ENCODE data around the gene THUMPD3.

The THUMPD3 gene

DNA sequence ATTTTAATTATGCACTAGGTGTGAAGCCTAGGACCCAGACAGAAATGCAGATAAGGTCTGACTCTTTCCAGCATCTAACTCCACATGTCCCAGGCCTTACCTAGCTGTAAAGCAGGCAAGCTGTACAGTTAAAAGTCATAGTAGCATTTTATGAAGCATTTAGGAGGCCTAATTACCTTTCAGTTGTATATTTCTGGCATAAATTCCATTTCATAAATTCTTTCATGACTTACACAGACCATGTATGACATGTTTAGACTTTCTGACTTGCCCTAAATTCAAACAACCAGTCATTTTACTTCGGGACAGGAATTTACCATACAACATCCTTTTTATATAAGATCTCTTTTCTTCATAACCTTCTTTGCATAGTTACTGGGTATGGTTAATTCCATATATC lies 35.3 kb upstream of the THUMPD3 start:
- Histone ChIP-seq H3K27me3 (replicated peaks; ENCODE audit: control insufficient read depth, insufficient read depth, low read length) (no peaks in the 10 kb centered on the region), H3K4me3 (replicated peaks; ENCODE audit: low read depth, low read length) (no peak overlapping the region), H3K36me3 (ENCODE audit: control insufficient read depth, insufficient read depth, low read length) (no peaks in the 10 kb centered on the region)
- DNase-seq (ENCODE audit: extremely low read depth, insufficient read length) = no peak
- TF ChIP-seq CTCF (IDR thresholded peaks at IDR 0.05; ENCODE audit: insufficient read depth, low read length, poor library complexity, severe bottlenecking) = no peak

DNA sequence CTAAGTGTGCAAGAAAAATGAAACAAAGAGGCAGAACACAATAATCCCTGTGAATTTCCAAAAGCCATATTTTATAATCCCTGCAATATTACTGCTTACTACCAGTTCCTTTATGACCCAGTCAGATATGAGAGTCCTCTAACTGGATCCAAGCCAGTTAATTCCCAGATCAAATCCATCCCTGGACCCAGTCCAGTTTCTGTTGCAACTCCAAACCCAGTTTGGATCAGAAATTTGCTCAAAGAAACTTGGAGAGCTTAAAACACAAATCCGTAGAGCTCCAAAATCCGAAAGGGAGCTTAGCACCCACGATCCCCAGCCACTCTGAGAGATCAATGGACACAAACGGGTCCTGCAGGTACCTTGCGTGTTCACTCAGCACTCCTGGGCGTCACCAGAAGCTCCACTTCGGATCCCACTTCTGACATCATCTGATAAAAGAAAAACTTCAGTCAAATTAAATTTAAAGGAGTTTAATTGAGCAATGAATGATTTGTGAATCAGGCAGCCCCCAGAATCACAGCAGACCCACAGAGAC lies 32.6 kb upstream of the THUMPD3 start:
- Histone ChIP-seq H3K4me3 (replicated peaks; ENCODE audit: low read depth, low read length) (no peak overlapping the region), H3K36me3 (ENCODE audit: control insufficient read depth, insufficient read depth, low read length) (no peaks in the 10 kb centered on the region), H3K27me3 (replicated peaks; ENCODE audit: control insufficient read depth, insufficient read depth, low read length) (no peaks in the 10 kb centered on the region)
- DNase-seq (ENCODE audit: extremely low read depth, insufficient read length) = no peak
- TF ChIP-seq CTCF (IDR thresholded peaks at IDR 0.05; ENCODE audit: insufficient read depth, low read length, poor library complexity, severe bottlenecking) = no peak

DNA sequence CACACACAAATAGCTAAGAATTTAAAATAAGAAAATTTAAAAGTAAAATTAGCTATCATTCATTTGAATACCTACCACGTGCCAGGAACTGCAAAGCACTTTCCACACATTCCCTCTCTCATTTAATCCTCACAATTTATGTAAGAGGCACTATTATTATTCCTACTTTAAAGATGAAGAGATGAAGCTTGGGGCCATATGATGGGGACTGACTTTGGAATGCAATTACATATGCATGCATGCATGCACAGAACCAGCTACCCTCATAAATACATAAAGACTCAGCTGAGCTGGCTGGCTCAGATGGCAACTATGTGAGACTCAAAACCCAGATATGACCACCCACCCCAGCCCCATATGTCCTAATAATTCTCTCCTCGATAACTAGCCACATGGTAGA lies 31.7 kb upstream of the THUMPD3 start:
- DNase-seq (ENCODE audit: extremely low read depth, insufficient read length) = no peak
- H3K36me3 ChIP-seq (ENCODE audit: control insufficient read depth, insufficient read depth, low read length) = no peaks in the 10 kb centered on the region
- no peak for TF ChIP-seq CTCF (IDR thresholded peaks at IDR 0.05; ENCODE audit: insufficient read depth, low read length, poor library complexity, severe bottlenecking)
- no peak overlapping the region for H3K4me3 ChIP-seq (replicated peaks; ENCODE audit: low read depth, low read length)
- no peaks in the 10 kb centered on the region for H3K27me3 ChIP-seq (replicated peaks; ENCODE audit: control insufficient read depth, insufficient read depth, low read length)

- no peak for DNase-seq (ENCODE audit: extremely low read depth, insufficient read length)
- H3K36me3 ChIP-seq (ENCODE audit: control insufficient read depth, insufficient read depth, low read length) = no peaks in the 10 kb centered on the region
- no peak overlapping the region for H3K4me3 ChIP-seq (replicated peaks; ENCODE audit: low read depth, low read length)
- TF ChIP-seq CTCF (IDR thresholded peaks at IDR 0.05; ENCODE audit: insufficient read depth, low read length, poor library complexity, severe bottlenecking) = no peak
- H3K27me3 ChIP-seq (replicated peaks; ENCODE audit: control insufficient read depth, insufficient read depth, low read length) = no peaks in the 10 kb centered on the region
Observed at GRCh38 chr3:9332250-9333030, 30.4 kb upstream of the THUMPD3 start.

DNA sequence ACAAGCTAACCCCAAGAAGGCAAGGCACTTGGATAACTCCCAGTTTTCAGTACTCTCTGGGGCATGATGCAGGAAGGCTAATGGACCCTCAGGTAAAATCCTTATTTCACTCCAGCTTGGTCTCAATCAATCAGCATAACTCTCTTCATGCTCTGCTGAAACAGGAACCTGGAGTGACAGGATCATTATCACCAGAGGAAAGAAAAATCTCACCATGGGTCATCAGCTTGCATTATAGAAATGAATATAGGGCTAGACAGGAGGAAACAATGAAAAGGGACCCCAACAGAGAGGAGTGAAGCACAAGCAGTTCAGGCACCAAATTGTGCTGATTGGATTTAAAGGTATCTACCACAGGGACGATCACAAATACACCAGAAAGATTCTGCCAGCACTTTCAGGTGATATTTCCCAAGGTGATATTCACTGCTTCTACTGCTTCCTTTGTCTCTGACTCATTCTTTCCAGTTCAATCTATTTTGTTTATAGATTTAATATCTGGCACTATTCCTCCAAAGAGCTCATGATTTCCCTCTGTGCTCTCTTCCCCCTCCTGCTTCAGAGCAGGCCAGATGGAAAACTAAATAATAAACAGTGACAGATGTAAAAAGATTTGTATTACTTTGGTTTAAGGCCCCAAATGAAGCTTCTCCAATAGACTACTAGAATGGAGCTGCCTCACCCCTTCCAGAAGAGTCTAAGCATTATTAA lies 22.9 kb upstream of the THUMPD3 start:
- Histone ChIP-seq H3K36me3 (ENCODE audit: control insufficient read depth, insufficient read depth, low read length) (no peaks in the 10 kb centered on the region), H3K4me3 (replicated peaks; ENCODE audit: low read depth, low read length) (no peak overlapping the region), H3K27me3 (replicated peaks; ENCODE audit: control insufficient read depth, insufficient read depth, low read length) (no peaks in the 10 kb centered on the region)
- no peak for TF ChIP-seq CTCF (IDR thresholded peaks at IDR 0.05; ENCODE audit: insufficient read depth, low read length, poor library complexity, severe bottlenecking)
- DNase-seq (ENCODE audit: extremely low read depth, insufficient read length) = no peak

All from GM06990 (cell line).